ENCODE measurements around the gene CGB7. TPM values are rescaled to one million over a fixed set of nuclear protein-coding genes. Genes with fewer than 3 reads are reported as not detected.

CGB7 gene
- total RNA-seq, 4 donors from 2014 or later, result not detected

DNA sequence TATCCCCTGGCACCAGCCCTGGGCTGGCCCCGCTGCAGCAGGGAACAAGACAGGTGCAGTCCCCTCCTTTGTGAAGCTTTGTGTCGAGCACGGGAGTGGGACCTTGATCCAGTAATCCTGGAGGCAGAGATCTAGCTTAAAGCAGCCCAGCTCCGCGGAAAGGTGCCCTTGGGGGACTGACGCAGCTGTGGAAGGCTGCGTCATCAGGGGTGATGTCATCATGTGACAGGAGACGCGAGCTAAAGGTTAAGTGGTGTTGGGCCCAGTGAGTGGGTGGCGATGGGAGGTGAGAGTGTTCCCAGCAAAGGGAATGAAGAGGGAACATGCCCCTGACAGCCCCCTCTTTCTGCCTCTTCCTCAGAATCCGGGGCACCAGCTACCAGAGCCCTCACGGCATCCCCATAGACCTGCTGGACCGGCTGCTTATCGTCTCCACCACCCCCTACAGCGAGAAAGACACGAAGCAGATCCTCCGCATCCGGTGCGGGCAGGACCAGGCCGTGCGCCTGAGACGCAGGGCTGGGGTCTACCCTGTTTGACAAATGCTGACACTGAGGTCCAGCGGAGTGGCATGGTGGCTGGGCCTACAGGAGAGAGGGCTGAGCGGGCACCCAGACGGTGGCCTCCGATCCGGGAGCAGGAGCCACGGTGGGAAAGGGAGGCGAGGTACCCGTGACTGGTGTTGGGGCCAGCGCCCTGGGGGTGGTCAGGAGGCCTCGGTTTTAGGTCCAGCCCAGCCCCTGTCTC, 43.3 kb downstream of the CGB7 start:
- Histone ChIP-seq H3K9me3 (no peaks in the 10 kb centered on the region), H3K27me3 (peaks cover 26% of the 10 kb centered on the region), H3K4me1 (peaks cover 0 to 21% (median 7%) of the 10 kb centered on the region in 3 donors), H3K4me3 (no peak overlapping the region), H3K36me3 (peaks cover 0 to 71% of the 10 kb centered on the region in 2 donors), H3K27ac (no peak overlapping the region)
- 85 to 89% methylated on average over 11 to 16 of the region's 32 CpGs for WGBS, 2 donors (ENCODE audit: low coverage in 1 of 2)
- ATAC-seq, result no peak
- no peak for TF ChIP-seq EP300 (IDR thresholded peaks at IDR 0.05)
- no peak for TF ChIP-seq POLR2A (IDR thresholded peaks at IDR 0.05)
- no peak for TF ChIP-seq POLR2AphosphoS5 (IDR thresholded peaks at IDR 0.05)
- no peak for TF ChIP-seq CTCF (IDR thresholded peaks at IDR 0.05)

GRCh38 chr19:49011194-49011593, 46.4 kb downstream of the CGB7 start:
- WGBS, 2 donors (ENCODE audit: low coverage in 1 of 2), result 82% methylated on average over 4 of the region's 17 CpGs; no CpG with 5 or more reads in 1 of the 2 donors
- Histone ChIP-seq H3K27ac (no peak overlapping the region), H3K27me3 (peaks cover under 1% of the 10 kb centered on the region), H3K4me1 (no peaks in the 10 kb centered on the region), H3K4me3 (no peak overlapping the region), H3K9me3 (no peaks in the 10 kb centered on the region), H3K36me3 (peaks cover 0 to 96% of the 10 kb centered on the region in 2 donors)
- ATAC-seq, result no peak
- TF ChIP-seq POLR2AphosphoS5 (IDR thresholded peaks at IDR 0.05), result no peak
- no peak for TF ChIP-seq CTCF (IDR thresholded peaks at IDR 0.05)
- no peak for TF ChIP-seq EP300 (IDR thresholded peaks at IDR 0.05)
- no peak for TF ChIP-seq POLR2A (IDR thresholded peaks at IDR 0.05)

- H3K9me3 ChIP-seq, result no peaks in the 10 kb centered on the region
- ATAC-seq, result no peak
- no peak for TF ChIP-seq CTCF (IDR thresholded peaks at IDR 0.05)
- TF ChIP-seq EP300 (IDR thresholded peaks at IDR 0.05), result no peak
- no peak for TF ChIP-seq POLR2A (IDR thresholded peaks at IDR 0.05)
- no peak for TF ChIP-seq POLR2AphosphoS5 (IDR thresholded peaks at IDR 0.05)
- no peak overlapping the region for H3K4me3 ChIP-seq
- H3K27ac ChIP-seq, result no peak overlapping the region
- H3K36me3 ChIP-seq, result peaks cover 0 to 96% of the 10 kb centered on the region in 2 donors
- 82 to 90% methylated on average over 3 to 5 of the region's 18 CpGs for WGBS, 2 donors (ENCODE audit: low coverage in 1 of 2)
- H3K4me1 ChIP-seq, result no peaks in the 10 kb centered on the region
- no peaks in the 10 kb centered on the region for H3K27me3 ChIP-seq
These were observed 47.1 kb downstream of the CGB7 start for GRCh38 chr19:49010453-49010852.

GRCh38 chr19:49009828-49010227, 47.7 kb downstream of the CGB7 start:
- WGBS, 2 donors (ENCODE audit: low coverage in 1 of 2), result 97% methylated on average over 13 of the region's 18 CpGs; no CpG with 5 or more reads in 1 of the 2 donors
- Histone ChIP-seq H3K4me3 (no peak overlapping the region), H3K4me1 (no peaks in the 10 kb centered on the region), H3K36me3 (peaks cover 0 to 96% of the 10 kb centered on the region in 2 donors), H3K27me3 (no peaks in the 10 kb centered on the region), H3K27ac (no peak overlapping the region), H3K9me3 (no peaks in the 10 kb centered on the region)
- ATAC-seq, result no peak
- no peak for TF ChIP-seq POLR2A (IDR thresholded peaks at IDR 0.05)
- no peak for TF ChIP-seq EP300 (IDR thresholded peaks at IDR 0.05)
- TF ChIP-seq POLR2AphosphoS5 (IDR thresholded peaks at IDR 0.05), result no peak
- no peak for TF ChIP-seq CTCF (IDR thresholded peaks at IDR 0.05)

- Histone ChIP-seq H3K4me3 (no peak overlapping the region), H3K36me3 (peaks cover 0 to 98% of the 10 kb centered on the region in 2 donors), H3K4me1 (no peaks in the 10 kb centered on the region), H3K9me3 (no peaks in the 10 kb centered on the region), H3K27ac (no peak overlapping the region), H3K27me3 (no peaks in the 10 kb centered on the region)
- TF ChIP-seq POLR2A (IDR thresholded peaks at IDR 0.05), result no peak
- no peak for TF ChIP-seq EP300 (IDR thresholded peaks at IDR 0.05)
- TF ChIP-seq POLR2AphosphoS5 (IDR thresholded peaks at IDR 0.05), result no peak
- TF ChIP-seq CTCF (IDR thresholded peaks at IDR 0.05), result no peak
- ATAC-seq, result no peak
- 93% methylated on average over 6 of the region's 22 CpGs; no CpG with 5 or more reads in 1 of the 2 donors for WGBS, 2 donors (ENCODE audit: low coverage in 1 of 2)
These were observed 50.6 kb downstream of the CGB7 start for GRCh38 chr19:49006905-49007304.

All from gastroesophageal sphincter (tissue), 4 donors.